GM21786 (cell line): ENCODE data around the gene FAM186B.
A peak's percentile ranks its signal among the peaks of the same experiment; 100 is the strongest.

Experiments used
- ATAC-seq: cut with Tn5 transposase; IDR thresholded peaks from one replicate; pipeline ENCODE4 v1.9.1; 2021; ENCODE audit not compliant: unreplicated experiment

Gene FAM186B

GRCh38 chr12:49539406-49540228 lies 65.8 kb downstream of the FAM186B start:
- no peak for ATAC-seq

DNA sequence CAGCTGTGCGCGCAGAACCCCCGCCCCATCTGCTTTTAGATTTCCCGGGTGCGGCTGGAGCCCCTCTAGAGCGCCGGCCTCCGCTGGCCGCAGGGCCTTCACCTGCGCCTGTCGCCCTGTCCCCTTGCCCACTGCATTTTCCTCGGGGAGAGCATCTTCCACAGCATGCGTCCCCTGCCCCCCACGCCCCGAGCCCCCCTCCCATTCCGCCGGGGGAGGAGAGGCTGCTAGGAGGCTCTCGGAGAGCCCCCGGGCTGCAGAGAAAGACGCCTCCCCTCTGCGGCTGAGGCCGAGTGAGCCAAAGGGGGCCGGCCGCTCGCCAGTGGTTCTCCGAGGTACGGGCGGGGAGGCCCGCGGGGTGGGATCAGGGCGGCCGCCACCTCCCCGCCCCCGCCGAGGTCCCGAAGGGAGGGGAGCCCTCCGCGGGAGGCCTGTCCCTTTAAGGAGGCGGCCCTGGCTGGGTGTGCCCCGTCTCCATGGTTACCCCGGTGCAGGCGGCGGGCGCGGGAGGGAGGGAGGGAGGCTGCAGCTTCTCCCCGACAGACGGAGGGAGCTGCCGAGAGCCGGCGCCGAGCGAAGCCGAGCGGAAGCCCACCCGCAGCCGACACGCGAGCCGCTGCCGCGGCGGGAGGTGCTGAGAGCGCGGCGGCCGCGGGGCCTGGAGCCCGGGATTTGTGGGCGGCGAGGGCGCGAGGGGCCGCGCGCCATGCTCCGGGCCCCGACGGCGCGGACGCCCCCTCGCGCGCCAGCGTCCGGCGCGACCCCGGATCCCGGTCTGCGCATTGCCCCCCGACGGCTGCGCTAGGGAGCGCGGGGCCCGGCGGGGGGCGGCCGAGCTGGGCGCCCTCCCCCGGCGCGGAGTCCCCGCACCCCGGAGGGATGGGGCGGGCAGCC lies 66.7 kb downstream of the FAM186B start, which contains the start of gene KCNH3:
TSS of gene KCNH3 (plus strand) at position 521 of the 894 bp plus-strand sequence. CDS start 387 bp downstream, outside the sequence.
- peak; percentile 49 for ATAC-seq

- ATAC-seq, result no peak
These were observed 67.5 kb downstream of the FAM186B start for GRCh38 chr12:49537752-49538509.
